Measurements from ENCODE around the gene FHL2.

GRCh38 chr2:105338020-105338385, 60.8 kb downstream of the FHL2 start:
- no peak for TF ChIP-seq ELF4 (IDR thresholded peaks at IDR 0.05)
- TF ChIP-seq BHLHE40 (IDR thresholded peaks at IDR 0.05; ENCODE audit: borderline replicate concordance) = no peak
- no peak for TF ChIP-seq SUZ12 (IDR thresholded peaks at IDR 0.05)
- no peak for TF ChIP-seq FOXM1 (IDR thresholded peaks at IDR 0.05; ENCODE audit: borderline replicate concordance)
- no peak for TF ChIP-seq HDGF (IDR thresholded peaks at IDR 0.05; ENCODE audit: borderline replicate concordance)
- TF ChIP-seq LEF1 (IDR thresholded peaks at IDR 0.05; ENCODE audit: borderline replicate concordance) = no peak
- no peak for TF ChIP-seq SP1 (IDR thresholded peaks at IDR 0.05)
- no peak for TF ChIP-seq CTBP1 (IDR thresholded peaks at IDR 0.05; ENCODE audit: borderline replicate concordance)
- no peak for TF ChIP-seq TARDBP (IDR thresholded peaks at IDR 0.05)
- no peak for TF ChIP-seq NFRKB (IDR thresholded peaks at IDR 0.05)
- no peak for TF ChIP-seq FOXA1 (IDR thresholded peaks at IDR 0.05)
